HCT116 (cell line): Measurements from ENCODE around the gene TEX22. TPM values are rescaled to one million over a fixed set of nuclear protein-coding genes. Genes with fewer than 3 reads are reported as not detected.

ENCODE experiments used
- ATAC-seq: fragments of 200-7000 bp; cut with Tn5 transposase; 2 replicates; pipeline ENCODE4 v1.9.1; 2020; ENCODE audit warnings: mild to moderate bottlenecking, moderate library complexity
- BruUV-seq: library from RNA; stranded (reverse); fragments of 400-500 nt; replicated peaks from 2 replicates; lab custom pipeline; 2021; lab: Mats Ljungman, UMichigan
- CTCF ChIA-PET: fragments of 300-600 bp; sonication (Branson Sonifier 250); formaldehyde crosslinking; loops from one replicate; lab custom pipeline; 2021; ENCODE audit warnings: antibody characterized with exemption; lab: Charles Lee
- POLR2A ChIA-PET: fragments of 300-600, 350-600 bp; sonication (Branson Sonifier 250); formaldehyde crosslinking; loops from one replicate; lab custom pipeline; 2021; ENCODE audit warnings: antibody characterized with exemption; lab: Charles Lee
- RAD21 ChIA-PET, 2 experiments: fragments of 300-600 bp; sonication (Branson Sonifier 250); formaldehyde crosslinking; loops; one replicate each; lab custom pipeline; 2023; ENCODE audit warnings: low total read pairs in 2 of 2; ENCODE audit not compliant: uncharacterized antibody in 2 of 2, unreplicated experiment in 2 of 2, low non-redundant PET in 1 of 2; lab: Charles Lee
- DNase-seq: peaks from one replicate; pipeline ENCODE4 v3.0.0-alpha.2; 2010; ENCODE audit warnings: low read depth, low spot score
- H2AFZ ChIP-seq: fragments of 200-600 bp; shearing (Covaris generic), sonication (generic); 2 replicates; pipeline ENCODE4 v1.6.1; 2017; ENCODE audit warnings: low read depth, mixed run types, mixed read lengths, antibody characterized with exemption, low read length; ENCODE audit not compliant: poor library complexity, severe bottlenecking
- H3K27ac ChIP-seq: 2 replicates; pipeline ENCODE4 v1.5.1; 2012; ENCODE audit warnings: low read depth, low read length
- H3K27me3 ChIP-seq: fragments of 200-600 bp; sonication (generic); 2 replicates; pipeline ENCODE4 v1.6.1; 2016; ENCODE audit warnings: mixed run types, low read length, mixed read lengths; ENCODE audit not compliant: insufficient read depth
- H3K36me3 ChIP-seq, 2 experiments: fragments of 200-500 bp in 1 of 2; fragments of 200-600 bp in 1 of 2; sonication (Bioruptor generic) in 1 of 2; sonication (generic) in 1 of 2; 2 replicates each; pipeline versions ENCODE4 v1.5.1 to v1.6.1; 2014 to 2016; ENCODE audit warnings: low read length in 2 of 2, inconsistent platforms in 1 of 2, mixed read lengths in 1 of 2, mixed run types in 1 of 2; ENCODE audit not compliant: insufficient read depth in 2 of 2, control insufficient read depth in 1 of 2
- H3K4me1 ChIP-seq, 2 experiments: fragments of 200-600 bp in 1 of 2; sonication (generic) in 1 of 2; 2 replicates each; pipeline versions ENCODE4 v1.5.1 to v1.6.1; 2012 to 2017; ENCODE audit warnings: low read length in 2 of 2, inconsistent platforms in 1 of 2, mild to moderate bottlenecking in 1 of 2, mixed read lengths in 1 of 2, mixed run types in 1 of 2, moderate library complexity in 1 of 2; ENCODE audit not compliant: insufficient read depth in 2 of 2, control insufficient read depth in 1 of 2
- H3K4me2 ChIP-seq: fragments of 200-600 bp; sonication (generic); 2 replicates; pipeline ENCODE4 v1.6.1; 2017; ENCODE audit warnings: mixed run types, low read length, mixed read lengths
- H3K4me3 ChIP-seq, 2 experiments: fragments of 200-600 bp in 1 of 2; sonication (generic) in 1 of 2; replicated peaks in 1 of 2; 2 replicates each; pipeline ENCODE4 v1.5.1; 2011 to 2016; ENCODE audit warnings: low read length in 2 of 2, control low read depth in 1 of 2, low read depth in 1 of 2, mild to moderate bottlenecking in 1 of 2, mixed read lengths in 1 of 2, mixed run types in 1 of 2
- H3K79me2 ChIP-seq: fragments of 200-600 bp; sonication (generic); 2 replicates; pipeline ENCODE4 v1.6.1; 2017; ENCODE audit warnings: mild to moderate bottlenecking, mixed run types, low read length, moderate library complexity, mixed read lengths; ENCODE audit not compliant: insufficient read depth
- H3K9ac ChIP-seq: fragments of 200-600 bp; sonication (generic); 2 replicates; pipeline ENCODE4 v1.6.1; 2016; ENCODE audit warnings: low read length, mixed read lengths
- H3K9me2 ChIP-seq: fragments of 200-600 bp; sonication (generic), shearing (Covaris generic); 2 replicates; pipeline ENCODE4 v1.6.1; 2017; ENCODE audit warnings: mixed run types, mild to moderate bottlenecking, moderate library complexity; ENCODE audit not compliant: insufficient read depth
- H3K9me3 ChIP-seq, 2 experiments: fragments of 200-500 bp in 1 of 2; fragments of 200-600 bp in 1 of 2; sonication (Bioruptor generic) in 1 of 2; sonication (generic) in 1 of 2; 2 replicates each; pipeline ENCODE4 v1.6.1; 2014 to 2017; ENCODE audit warnings: low read length in 2 of 2, mixed read lengths in 2 of 2, inconsistent platforms in 1 of 2, low read depth in 1 of 2, mild to moderate bottlenecking in 1 of 2, mixed run types in 1 of 2, moderate library complexity in 1 of 2; ENCODE audit not compliant: control insufficient read depth in 1 of 2, insufficient read depth in 1 of 2
- H4K20me1 ChIP-seq: fragments of 200-600 bp; sonication (generic), shearing (Covaris generic); 2 replicates; pipeline ENCODE4 v1.6.1; 2017; ENCODE audit warnings: mixed run types, mild to moderate bottlenecking, moderate library complexity; ENCODE audit not compliant: insufficient read depth
- ATF3 ChIP-seq: IDR thresholded peaks from 2 replicates; pipeline ENCODE4 v1.6.1; 2012
- CBX3 ChIP-seq: IDR thresholded peaks from 2 replicates; pipeline ENCODE4 v1.6.1; 2012; ENCODE audit warnings: low read depth
- CTCF ChIP-seq, 3 experiments: fragments of 200-600 bp in 1 of 3; sonication (generic) in 1 of 3; IDR thresholded peaks in 2 of 3; conservative IDR thresholded peaks in 1 of 3; 2 replicates each; pipeline ENCODE4 v1.5.1; 2012 to 2017; ENCODE audit warnings: low read depth in 2 of 3, low read length in 2 of 3, antibody characterized with exemption in 1 of 3, borderline replicate concordance in 1 of 3, control low read depth in 1 of 3, mild to moderate bottlenecking in 1 of 3, mixed read lengths in 1 of 3, mixed run types in 1 of 3, moderate library complexity in 1 of 3; ENCODE audit not compliant: insufficient read depth in 1 of 3
- EGR1 ChIP-seq: IDR thresholded peaks from 2 replicates; pipeline ENCODE4 v1.6.1; 2012; ENCODE audit warnings: low read depth
- ELF1 ChIP-seq: IDR thresholded peaks from 2 replicates; pipeline ENCODE4 v1.6.1; 2012; ENCODE audit warnings: low read depth, borderline replicate concordance
- EZH2phosphoT487 ChIP-seq: fragments of 200-600 bp; IDR thresholded peaks from 2 replicates; pipeline ENCODE4 v1.6.1; 2018; ENCODE audit warnings: antibody characterized with exemption, borderline replicate concordance
- FOSL1 ChIP-seq: IDR thresholded peaks from 2 replicates; pipeline ENCODE4 v1.6.1; 2012; ENCODE audit warnings: low read depth
- JUND ChIP-seq: IDR thresholded peaks from 2 replicates; pipeline ENCODE4 v1.6.1; 2012
- MAX ChIP-seq: IDR thresholded peaks from 2 replicates; pipeline ENCODE4 v1.6.1; 2012
- POLR2A ChIP-seq: IDR thresholded peaks from 2 replicates; pipeline ENCODE4 v1.7.0; 2011; ENCODE audit warnings: borderline replicate concordance; ENCODE audit not compliant: insufficient read depth, insufficient read length; ENCODE audit errors: extremely low read depth
- POLR2AphosphoS5 ChIP-seq: IDR thresholded peaks from 2 replicates; pipeline ENCODE4 v1.6.1; 2011; ENCODE audit warnings: mild to moderate bottlenecking, low read depth, low read length, moderate library complexity
- RAD21 ChIP-seq: IDR thresholded peaks from 2 replicates; pipeline ENCODE4 v1.6.1; 2012; ENCODE audit warnings: low read depth, mild to moderate bottlenecking
- REST ChIP-seq: IDR thresholded peaks from 2 replicates; pipeline ENCODE4 v1.6.1; 2012; ENCODE audit warnings: low read depth
- SIN3A ChIP-seq: IDR thresholded peaks from 2 replicates; pipeline ENCODE4 v1.6.1; 2012; ENCODE audit warnings: low read depth
- SP1 ChIP-seq: IDR thresholded peaks from 2 replicates; pipeline ENCODE4 v1.6.1; 2012; ENCODE audit warnings: low read depth
- SRF ChIP-seq: IDR thresholded peaks from 2 replicates; pipeline ENCODE4 v1.6.1; 2012; ENCODE audit warnings: low read depth
- YY1 ChIP-seq: IDR thresholded peaks from 2 replicates; pipeline ENCODE4 v1.6.1; 2011; ENCODE audit warnings: low read length, low read depth, moderate library complexity, mild to moderate bottlenecking; ENCODE audit not compliant: insufficient replicate concordance; ENCODE audit errors: extremely low read depth
- ZBTB33 ChIP-seq: IDR thresholded peaks from 2 replicates; pipeline ENCODE4 v1.6.1; 2011; ENCODE audit warnings: mild to moderate bottlenecking, low read length, moderate library complexity; ENCODE audit not compliant: insufficient replicate concordance; ENCODE audit errors: extremely low read depth
- intact Hi-C: fragments of 100-400 bp; cut with micrococcal nuclease; formaldehyde crosslinking; loops from 2 replicates; pipeline ENCODE4 v1.10.0; 2022
- total RNA-seq: library from RNA; stranded (reverse); gene quantifications from one replicate; pipeline ENCODE4 v1.2.1, GENCODE V29; 2021; ENCODE audit not compliant: unreplicated experiment

Gene TEX22
- total RNA-seq, 1 experiment from 2014 or later = 3.8 TPM

- BruUV-seq = no TSS peak
- Histone ChIP-seq H2AFZ (no peak overlapping the region), H3K9me3 (no peaks in the 10 kb centered on the region), H3K27me3 (no peaks in the 10 kb centered on the region), H3K36me3 (no peaks in the 10 kb centered on the region), H3K4me2 (no peak overlapping the region), H3K27ac (no peak overlapping the region), H3K9ac (no peak overlapping the region), H3K4me1 (peaks cover 4 to 8% of the 10 kb centered on the region in 2 experiments; a peak in 3 of 4 replicates), H3K4me3 (no peak overlapping the region), H3K79me2 (no peaks in the 10 kb centered on the region), H3K9me2 (no peaks in the 10 kb centered on the region), H4K20me1 (no peaks in the 10 kb centered on the region)
- TF ChIP-seq MAX (no peak), CTCF (IDR thresholded peaks at IDR 0.05 in 2 of 3, conservative IDR thresholded peaks at IDR 0.05 in 1 of 3; ENCODE audit: borderline replicate concordance in 1 of 3, insufficient read depth in 1 of 3, low read depth in 2 of 3, low read length in 2 of 3) (no peak), YY1 (no peak), ELF1 (no peak), REST (no peak), ZBTB33 (no peak), SP1 (no peak), POLR2A (no peak), EZH2phosphoT487 (no peak), RAD21 (no peak), POLR2AphosphoS5 (no peak), CBX3 (no peak), SRF (no peak), SIN3A (no peak), ATF3 (no peak), JUND (no peak), EGR1 (no peak), FOSL1 (no peak)
- CTCF ChIA-PET = no interaction called here
- no peak for DNase-seq
- ATAC-seq = no peak
- POLR2A ChIA-PET = no interaction called here
- RAD21 ChIA-PET = no interaction called here
- intact Hi-C loops = no loop called here
Measured at GRCh38 chr14:105377555-105378182, 20.7 kb upstream of the TEX22 start.
